GDM1 (cell line): Measurements from ENCODE around the gene CLCNKB.
A peak's percentile ranks its signal among the peaks of the same experiment; 100 is the strongest.
"Not testable (repeated sequence)": the region's sequence is repeated elsewhere in the genome, so short reads cannot be mapped to it uniquely, and the experiment has no call there.

Source experiments
- DNase-seq: peaks from one replicate; lab custom pipeline; 2025; lab: John Stamatoyannopoulos, UW

CLCNKB gene

GRCh38 chr1:16033103-16033632 lies 10.4 kb upstream of the CLCNKB start:
- not testable (repeated sequence) for DNase-seq

- not testable (repeated sequence) for DNase-seq
Measured at GRCh38 chr1:16036461-16036860, 7.1 kb upstream of the CLCNKB start.

DNA sequence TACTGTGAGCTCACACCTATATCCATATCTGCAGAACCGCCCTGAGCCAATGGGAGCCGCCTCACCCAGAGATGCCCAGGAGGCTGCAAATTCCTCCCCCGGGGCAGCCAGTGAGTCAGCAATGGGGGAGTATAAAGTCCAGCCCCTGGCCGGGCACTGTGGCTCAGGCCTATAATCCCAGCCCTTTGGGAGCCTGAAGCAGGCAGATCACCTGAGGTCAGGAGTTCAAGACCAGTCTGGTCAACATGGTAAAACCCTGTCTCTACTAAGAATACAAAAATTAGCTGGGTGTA lies 5.0 kb upstream of the CLCNKB start:
- DNase-seq = no peak

DNA sequence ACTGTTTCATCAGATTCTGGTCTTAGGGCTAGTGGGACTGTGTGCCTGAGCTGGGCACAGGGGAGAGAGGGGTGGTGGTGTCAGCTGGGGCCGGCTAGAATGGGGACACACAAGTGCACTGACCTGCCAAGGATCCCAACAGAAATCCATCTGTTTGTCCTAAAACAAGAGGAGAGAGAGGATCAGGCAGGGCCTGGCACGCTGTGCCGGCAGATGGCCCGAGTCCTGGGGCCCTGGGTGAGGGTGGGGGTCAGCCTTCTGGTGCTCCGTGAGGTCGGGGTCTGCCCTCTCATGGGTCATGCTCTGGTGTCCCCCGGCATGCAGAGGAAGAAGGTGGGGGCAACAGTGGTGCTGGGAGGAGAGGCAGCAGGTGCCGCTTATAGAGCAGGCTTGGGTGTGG lies 3.7 kb upstream of the CLCNKB start:
- DNase-seq = not testable (repeated sequence)

DNA sequence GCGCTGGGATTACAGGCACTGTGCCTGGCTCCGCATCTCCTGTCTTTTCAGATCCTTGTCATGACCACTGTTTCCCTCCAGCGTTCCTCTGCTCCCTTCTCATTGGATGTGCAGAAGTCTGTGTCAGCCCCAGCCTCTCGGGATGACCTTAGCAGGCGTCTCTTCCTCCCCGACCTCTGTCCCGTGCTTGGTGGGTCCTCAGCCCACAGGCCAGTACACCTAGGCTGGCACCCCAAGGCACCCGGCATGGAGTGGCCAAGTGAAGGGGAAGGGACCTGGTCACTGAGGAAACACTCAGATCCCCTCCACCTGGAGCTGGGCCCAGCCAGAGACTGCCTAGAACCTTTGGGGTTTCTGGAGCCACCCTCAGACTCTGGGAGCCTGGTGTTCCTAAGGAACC lies 2.4 kb upstream of the CLCNKB start:
- no peak for DNase-seq

DNA sequence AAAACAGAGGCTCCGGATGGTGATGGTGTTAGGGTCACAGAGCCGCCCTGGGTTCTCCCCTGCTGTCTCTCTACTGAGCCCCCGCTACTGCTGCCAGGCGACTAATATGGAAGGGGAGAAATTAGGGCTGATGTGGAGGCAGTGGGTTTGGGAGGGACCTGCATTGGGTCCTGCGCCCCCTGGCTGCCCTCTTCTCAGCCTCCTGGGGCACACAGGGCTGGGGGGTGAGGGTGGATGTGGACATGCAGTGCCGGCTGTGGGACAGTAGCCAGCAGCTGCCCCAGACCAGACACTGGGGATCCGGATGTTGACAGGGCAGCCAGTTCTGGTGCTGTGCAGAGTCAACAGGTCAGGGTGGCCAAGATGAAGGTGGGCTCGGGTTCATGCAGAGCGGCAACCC lies 1.5 kb upstream of the CLCNKB start:
- no peak for DNase-seq

DNA sequence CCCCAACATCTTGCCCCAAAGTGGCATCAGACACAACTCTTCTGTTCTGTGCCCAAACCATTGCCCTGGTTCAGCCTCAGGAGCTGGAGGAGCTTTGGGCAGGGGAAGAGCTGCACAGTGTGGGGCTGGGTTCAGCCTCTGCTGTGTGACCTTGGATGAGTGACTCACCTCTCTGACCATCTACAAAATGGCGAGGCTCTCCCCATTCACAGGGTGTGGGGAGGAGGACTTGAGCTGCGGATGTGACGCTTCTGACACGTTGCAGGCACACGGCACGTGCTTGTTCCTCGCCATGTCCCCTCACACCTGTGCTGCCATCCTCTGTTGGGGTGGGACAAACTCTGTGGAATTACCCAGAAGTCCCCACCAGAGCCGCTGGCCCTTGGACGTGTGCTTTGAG lies 928 bp upstream of the CLCNKB start:
- DNase-seq = not testable (repeated sequence)

DNA sequence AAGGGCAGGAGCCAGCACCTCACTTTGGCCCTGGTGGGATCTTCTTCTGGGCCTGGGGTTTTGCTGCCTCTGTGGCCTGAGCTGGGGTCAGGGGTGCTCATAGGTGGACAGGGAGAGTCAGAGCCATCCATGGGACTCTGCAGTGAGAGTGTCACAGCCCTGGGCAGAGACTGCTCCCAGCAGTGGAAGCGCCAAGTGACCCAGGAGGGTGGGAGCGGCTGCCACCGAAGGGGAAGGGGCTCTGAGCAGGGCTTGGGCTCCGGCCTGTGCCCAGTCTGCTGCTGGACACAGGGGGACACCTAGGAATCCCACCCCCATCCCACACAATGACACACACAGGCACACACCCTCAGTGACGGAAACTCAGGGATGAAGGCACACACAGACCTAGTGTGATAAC lies 368 bp downstream of the CLCNKB start:
- no peak for DNase-seq

DNA sequence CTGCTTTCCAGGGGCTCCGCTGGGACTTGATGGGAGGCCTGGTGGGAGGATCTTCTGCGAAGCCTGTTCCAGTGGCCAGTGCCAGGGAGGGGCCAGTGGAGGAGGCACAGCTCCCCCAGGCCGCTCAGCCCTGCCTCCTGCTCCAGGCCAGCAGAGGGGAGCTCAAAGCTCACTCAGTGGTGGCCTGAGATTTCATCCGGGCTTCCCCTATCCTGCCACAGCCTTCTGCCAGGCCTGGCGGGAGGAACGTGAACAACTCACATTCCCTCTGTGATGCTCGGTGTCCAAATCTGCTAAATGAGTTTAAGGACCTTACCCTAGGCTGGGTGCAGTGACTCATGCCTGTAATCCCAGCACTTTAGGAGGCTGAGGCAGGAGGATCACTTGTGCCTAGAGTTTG lies 3.3 kb downstream of the CLCNKB start:
- DNase-seq = no peak

DNA sequence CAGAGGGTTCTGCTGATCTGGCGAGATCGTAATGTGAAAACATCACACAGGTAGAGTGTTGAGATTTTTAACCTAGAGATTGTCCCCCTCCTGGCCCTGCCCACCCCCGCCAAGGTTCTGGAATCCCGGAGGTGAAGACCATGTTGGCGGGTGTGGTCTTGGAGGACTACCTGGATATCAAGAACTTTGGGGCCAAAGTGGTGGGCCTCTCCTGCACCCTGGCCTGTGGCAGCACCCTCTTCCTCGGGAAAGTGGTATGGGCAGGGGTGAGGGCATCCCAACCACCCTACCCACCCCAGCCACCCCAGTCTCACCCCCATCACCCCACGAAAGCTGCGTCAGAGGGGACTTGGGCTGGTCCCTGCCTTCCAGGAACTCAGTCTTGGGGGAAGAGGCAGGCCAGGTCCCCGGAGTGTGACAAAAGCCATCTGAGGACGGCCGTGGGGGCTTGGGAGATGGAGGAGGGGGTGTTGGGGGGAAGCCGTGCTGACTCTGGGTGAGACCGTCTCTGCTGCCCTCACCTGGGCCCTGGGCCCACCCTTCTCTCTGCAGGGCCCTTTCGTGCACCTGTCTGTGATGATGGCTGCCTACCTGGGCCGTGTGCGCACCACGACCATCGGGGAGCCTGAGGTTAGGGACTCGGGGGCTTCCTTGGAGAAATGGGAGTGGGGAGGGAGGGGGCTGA lies 4.4 kb downstream of the CLCNKB start:
- DNase-seq = no peak

DNA sequence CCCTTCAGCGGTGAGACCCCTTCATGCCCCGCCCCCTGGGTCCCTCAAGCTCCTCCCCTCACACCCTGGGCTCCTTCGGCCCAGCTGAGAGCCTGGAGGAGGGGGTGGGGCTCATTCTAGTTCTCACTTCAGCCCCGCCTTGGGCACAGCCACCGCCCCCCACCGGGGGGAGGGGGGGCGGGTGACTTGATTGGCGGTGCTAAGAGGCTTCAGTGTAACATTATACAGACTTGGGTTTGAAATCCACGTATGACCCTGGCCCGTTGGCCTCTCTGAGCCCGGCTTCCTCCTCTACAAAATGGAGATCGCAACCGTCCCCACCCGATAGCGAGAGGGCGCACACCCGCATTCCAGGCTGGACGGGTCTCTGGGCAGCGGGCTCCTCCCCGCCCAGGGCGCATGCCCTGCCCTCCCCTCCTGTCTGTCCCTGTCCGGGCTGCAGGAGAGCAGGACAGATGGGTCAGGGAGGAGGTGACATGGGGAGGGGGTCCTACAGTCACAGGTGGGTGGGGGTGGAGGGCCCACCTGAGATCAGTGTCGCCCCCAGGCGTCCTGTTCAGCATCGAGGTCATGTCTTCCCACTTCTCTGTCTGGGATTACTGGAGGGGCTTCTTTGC lies 5.1 kb downstream of the CLCNKB start:
- no peak for DNase-seq

DNA sequence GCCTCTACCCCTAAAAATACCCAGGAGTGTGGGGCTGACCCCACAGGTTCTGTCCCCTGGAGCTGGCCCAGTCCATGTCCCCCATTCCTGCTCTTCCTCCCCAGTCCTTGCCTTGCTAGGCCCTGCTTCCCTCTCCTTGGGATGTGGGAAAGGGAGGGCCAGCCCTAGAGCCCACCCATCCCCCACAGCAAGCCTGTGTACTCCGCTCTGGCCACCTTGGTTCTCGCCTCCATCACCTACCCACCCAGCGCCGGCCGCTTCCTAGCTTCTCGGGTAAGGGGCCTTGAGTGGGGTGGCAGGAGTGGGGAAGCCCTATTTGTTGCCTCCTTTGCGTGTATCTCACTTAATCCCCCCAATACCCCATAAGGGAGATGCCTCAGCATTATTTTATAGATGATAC lies 6.7 kb downstream of the CLCNKB start:
- no peak for DNase-seq

DNA sequence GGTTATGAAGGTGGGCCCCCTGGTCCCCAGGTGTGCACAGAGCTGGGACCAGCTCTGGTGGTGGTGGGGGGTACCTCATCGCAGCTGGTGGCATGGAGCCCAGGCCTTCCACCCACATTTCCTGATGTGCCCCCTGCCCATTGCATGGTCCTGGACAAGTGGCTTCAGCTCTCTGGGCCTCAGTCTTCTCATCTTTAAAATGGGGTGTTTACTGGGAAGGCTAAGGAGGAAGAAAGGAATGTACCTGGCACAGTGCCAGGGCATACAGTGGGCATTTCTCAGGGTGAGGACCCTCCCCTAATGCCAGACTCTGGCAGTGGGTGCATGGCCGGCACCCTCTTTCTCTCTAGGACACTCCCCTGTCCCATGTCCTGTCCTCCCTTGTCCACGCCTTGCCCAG lies 7.5 kb downstream of the CLCNKB start:
- no peak for DNase-seq

DNA sequence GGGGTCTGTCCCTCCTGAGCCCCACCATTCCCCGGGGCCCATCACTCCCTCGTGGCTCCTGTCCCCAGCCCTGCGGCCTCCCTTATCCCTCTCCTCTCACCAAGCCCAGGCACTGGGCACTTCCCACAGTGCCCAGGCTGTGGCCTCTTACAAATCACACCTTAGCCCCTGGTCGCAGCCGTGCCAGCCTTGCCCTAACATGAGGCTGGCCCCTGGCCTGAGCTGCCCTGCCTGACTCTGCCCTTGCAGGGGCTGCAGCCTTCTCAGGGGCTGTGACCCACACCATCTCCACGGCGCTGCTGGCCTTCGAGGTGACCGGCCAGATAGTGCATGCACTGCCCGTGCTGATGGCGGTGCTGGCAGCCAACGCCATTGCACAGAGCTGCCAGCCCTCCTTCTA lies 8.4 kb downstream of the CLCNKB start:
- not testable (repeated sequence) for DNase-seq

DNA sequence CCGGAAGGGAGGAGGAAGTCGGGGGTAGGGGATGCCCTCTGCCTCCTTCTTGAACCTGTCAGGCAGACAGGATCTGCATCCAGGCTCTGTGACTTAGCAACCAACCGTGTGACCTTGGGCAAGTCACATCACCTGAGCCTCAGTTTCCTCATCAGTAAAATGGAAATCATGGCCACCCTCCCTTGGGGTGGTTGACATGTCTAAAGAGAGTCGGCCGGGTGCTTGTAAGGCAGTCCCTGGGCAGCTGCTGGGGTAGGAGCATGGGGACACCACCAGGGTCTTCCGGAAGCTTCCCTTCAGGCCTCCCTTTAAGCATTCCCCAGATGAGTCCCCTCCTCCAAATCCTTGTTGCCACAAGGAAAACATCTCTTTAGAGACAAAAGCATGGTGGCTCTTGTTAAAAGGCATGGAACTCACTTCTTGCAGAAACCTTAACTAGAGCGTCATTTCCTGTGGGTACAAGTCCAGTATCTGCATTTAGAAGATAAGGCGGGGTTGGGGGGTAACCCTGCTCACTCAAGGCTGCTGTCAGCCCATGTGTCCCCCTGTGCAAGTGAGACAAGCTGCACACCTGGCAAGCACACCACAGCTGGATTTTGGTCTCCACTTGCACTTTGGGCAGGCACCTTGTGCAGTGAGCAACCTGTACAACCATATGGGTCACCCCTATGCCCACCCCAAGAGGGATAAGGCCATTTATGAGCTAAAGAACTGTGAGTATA lies 10.4 kb downstream of the CLCNKB start:
- no peak for DNase-seq

DNA sequence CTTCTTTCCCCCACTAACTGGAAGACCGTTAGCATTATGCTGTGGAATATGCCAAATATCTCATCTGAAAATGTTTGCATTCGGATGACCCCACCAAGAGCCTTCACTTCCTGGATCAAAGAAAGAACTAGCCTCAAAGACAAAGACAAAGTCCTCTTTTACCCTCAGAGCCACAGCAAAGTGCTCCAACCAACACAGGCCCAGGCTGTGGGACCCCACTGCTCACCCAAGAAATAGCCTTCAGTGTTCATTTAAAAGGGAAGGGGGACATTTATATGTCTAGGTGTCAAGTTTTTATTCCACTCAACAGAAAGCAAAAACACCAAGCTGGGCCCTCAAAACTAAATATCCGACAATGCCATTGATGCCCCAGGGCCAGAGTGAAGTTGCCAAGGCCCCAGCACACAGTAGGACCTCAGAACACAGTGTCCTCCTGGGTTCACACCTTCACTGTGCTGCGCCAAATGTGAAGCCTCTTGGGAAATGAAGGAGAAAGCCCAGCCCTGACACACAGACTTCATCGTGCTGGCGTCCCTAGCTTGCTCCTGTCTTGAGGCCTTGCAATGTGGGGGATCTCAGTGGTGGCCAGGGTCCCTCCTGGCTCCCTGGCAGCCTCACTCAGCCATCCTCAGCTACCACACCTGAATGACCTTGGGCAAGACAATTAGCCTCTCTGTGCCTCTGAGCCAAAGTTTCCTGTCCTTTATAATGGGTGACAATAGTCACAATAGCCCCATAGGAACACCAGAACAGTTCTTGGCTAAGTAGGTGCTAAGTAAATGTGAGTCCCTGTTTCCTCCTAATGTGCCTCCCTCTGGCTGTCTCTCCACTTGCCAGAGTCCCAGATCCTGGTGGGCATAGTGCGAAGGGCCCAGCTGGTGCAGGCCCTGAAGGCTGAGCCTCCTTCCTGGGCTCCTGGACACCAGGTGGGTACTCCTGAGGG lies 11.3 kb downstream of the CLCNKB start:
- DNase-seq = no peak

GRCh38 chr1:16055613-16056520 lies 12.3 kb downstream of the CLCNKB start:
- DNase-seq = peak; percentile 64

DNA sequence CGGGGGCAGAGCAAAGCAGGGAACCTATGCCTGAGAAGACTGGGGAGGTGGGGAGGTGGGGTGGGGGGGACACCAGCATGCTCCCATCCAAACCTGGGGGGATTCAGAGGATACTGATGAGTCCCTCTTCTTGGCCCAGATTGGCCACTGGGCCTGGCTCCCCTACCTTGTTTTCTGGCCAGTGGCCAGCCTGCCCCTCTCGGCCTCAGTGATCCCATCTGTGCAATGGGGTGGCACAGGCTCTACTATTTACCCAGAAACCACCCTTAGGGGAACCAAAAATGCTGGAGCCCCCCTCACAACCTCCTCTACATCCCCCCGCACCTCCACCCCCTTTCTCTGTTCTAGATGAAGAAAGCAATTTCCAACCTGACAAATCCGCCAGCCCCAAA lies 12.9 kb downstream of the CLCNKB start:
- DNase-seq = not testable (repeated sequence)

GRCh38 chr1:16057314-16057915 lies 13.8 kb downstream of the CLCNKB start:
- not testable (repeated sequence) for DNase-seq

- DNase-seq = not testable (repeated sequence)
Measured at GRCh38 chr1:16058394-16059120, 15.0 kb downstream of the CLCNKB start.
